Measurements from ENCODE around the gene FAM124A. TPM values are rescaled to one million over a fixed set of nuclear protein-coding genes. Genes with fewer than 3 reads are reported as not detected.
A peak's percentile ranks its signal among the peaks of the same experiment; 100 is the strongest.

Gene FAM124A
- total RNA-seq, 2 experiments from 2014 or later = 0.07 to 0.25 TPM

DNA sequence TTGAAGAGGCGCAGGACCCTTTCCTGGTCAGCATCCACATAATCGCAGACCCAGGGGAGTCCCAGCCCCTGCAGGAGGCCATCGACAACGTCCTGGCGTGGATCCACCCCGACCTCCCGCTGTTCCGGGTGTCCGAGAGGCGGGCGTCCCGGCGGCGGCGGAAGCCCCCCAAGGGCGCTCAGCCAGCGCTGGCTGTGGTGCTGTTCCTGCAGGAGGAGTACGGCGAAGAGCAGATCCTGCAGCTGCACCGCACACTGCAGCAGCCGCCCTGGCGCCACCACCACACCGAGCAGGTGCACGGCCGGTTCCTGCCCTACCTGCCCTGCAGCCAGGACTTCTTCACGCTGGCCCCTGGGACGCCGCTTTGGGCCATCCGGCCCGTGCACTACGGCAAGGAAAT, 29.3 kb downstream of the FAM124A start:
- Mint-ChIP-seq H3K4me3 (no peak overlapping the region), H3K9me3 (no peaks in the 10 kb centered on the region), H3K36me3 (ENCODE audit: low read depth) (no peaks in the 10 kb centered on the region), H3K4me1 (ENCODE audit: low read depth) (peaks cover 7% of the 10 kb centered on the region), H3K27me3 (peaks cover 4% of the 10 kb centered on the region), H3K27ac (no peak overlapping the region)
- TF ChIP-seq, protein P1, sequence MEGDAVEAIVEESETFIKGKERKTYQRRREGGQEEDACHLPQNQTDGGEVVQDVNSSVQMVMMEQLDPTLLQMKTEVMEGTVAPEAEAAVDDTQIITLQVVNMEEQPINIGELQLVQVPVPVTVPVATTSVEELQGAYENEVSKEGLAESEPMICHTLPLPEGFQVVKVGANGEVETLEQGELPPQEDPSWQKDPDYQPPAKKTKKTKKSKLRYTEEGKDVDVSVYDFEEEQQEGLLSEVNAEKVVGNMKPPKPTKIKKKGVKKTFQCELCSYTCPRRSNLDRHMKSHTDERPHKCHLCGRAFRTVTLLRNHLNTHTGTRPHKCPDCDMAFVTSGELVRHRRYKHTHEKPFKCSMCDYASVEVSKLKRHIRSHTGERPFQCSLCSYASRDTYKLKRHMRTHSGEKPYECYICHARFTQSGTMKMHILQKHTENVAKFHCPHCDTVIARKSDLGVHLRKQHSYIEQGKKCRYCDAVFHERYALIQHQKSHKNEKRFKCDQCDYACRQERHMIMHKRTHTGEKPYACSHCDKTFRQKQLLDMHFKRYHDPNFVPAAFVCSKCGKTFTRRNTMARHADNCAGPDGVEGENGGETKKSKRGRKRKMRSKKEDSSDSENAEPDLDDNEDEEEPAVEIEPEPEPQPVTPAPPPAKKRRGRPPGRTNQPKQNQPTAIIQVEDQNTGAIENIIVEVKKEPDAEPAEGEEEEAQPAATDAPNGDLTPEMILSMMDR (IDR thresholded peaks at IDR 0.05) = no peak
- ATAC-seq (no peak), DNase-seq (no peak)
- ChIA-PET CTCF (interaction anchor here (0.9 kb wide), 1 partner anchor 20 kb away, joined by 3 read pairs; no protein-coding TSS in a partner anchor), POLR2A (no interaction called here)
- intact Hi-C loops (cut with micrococcal nuclease) = no loop called here

DNA sequence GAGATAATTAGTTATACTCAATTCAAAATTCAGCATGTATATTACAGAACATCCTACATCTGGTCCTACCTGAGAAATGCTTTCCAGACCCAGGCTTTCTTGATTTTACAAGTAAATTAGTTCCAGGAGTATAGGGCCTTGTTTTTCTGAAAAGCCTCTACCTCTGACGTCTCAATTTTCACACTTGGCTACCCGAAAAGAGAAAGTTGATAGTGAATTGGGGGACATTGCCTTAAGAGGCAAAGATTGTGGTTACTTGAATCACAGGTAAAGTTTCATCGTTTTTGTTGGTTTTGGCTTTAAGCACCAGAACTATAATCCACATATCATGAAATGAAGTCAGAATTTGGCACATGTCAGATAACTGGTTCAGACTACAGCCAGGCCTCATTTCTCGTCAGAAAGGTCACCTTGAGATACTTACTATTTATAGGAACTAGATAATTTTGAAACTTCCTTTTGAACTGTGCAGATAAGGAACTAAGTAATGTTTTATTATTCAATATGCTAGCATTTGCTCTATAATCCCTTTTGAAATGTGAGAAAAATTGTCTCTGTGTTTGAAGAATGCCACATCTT, 30.8 kb downstream of the FAM124A start:
- H3K4me1 Mint-ChIP-seq (ENCODE audit: low read depth) = peaks cover 7% of the 10 kb centered on the region
- intact Hi-C loops (cut with micrococcal nuclease) = no loop called here
- H3K36me3 Mint-ChIP-seq (ENCODE audit: low read depth) = no peaks in the 10 kb centered on the region
- H3K27ac Mint-ChIP-seq = no peak overlapping the region
- peak; percentile 67 for ATAC-seq
- POLR2A ChIA-PET = interaction anchor here (0.6 to 1.0 kb wide), 2 partner anchors 13 to 30 kb away, joined by 3 read pairs; no protein-coding TSS in a partner anchor
- no peaks in the 10 kb centered on the region for H3K27me3 Mint-ChIP-seq
- TF ChIP-seq, protein P1 (IDR thresholded peaks at IDR 0.05) = no peak
- H3K9me3 Mint-ChIP-seq = no peaks in the 10 kb centered on the region
- CTCF ChIA-PET = interaction anchor here (1.0 to 1.4 kb wide), 4 partner anchors 11 to 128 kb away, joined by 3 to 8 read pairs (median 3); no protein-coding TSS in a partner anchor
- no peak for DNase-seq
- H3K4me3 Mint-ChIP-seq = no peak overlapping the region

DNA sequence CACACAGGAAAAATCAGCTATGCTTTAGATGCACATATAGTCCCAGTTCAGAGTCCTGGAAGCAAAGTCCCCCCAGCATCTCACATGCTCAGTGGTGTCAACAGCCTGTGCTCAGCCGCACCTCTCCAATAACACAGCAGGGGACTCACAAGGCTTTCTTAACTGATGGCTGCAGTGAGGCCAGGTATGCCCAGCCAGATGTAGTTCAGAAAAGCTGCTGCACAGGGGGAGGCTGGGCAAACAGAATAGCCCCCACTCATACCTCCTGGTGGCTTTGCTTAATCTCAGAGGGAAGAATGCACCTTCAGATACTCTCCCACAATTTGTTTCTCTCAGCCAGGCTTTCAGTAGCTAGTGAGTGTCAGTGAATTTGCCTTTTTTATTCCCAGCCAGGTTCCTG, 33.4 kb downstream of the FAM124A start:
- CTCF ChIA-PET = interaction anchor here (1.9 kb wide), 1 partner anchor 31 kb away, joined by 6 read pairs; no protein-coding TSS in a partner anchor

DNA sequence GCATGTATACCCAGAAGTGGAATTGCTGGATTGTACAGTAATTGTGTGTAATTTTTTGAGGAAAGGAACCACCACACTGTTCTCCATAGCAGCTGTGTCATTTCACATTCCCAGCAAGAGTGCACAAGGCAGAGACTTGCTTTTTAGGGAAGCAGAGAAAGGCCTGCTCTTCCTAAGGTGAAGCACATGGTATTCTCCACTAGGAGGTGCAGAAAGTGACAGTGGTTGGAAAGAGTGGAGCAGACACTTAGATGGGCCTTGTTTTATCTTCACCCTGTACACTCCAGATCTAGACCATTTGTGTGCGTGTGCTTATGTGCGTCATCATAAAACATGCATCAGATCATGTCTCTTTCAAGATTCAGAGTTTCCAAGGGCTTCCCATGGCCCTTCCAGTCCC, 35.0 kb downstream of the FAM124A start:
- H3K27me3 Mint-ChIP-seq = no peaks in the 10 kb centered on the region
- POLR2A ChIA-PET = no interaction called here
- no peaks in the 10 kb centered on the region for H3K9me3 Mint-ChIP-seq

More for the DNA sequence above, 33.4 kb downstream of the FAM124A start:
- TF ChIP-seq, protein P1 (IDR thresholded peaks at IDR 0.05) = no peak
- H3K4me1 Mint-ChIP-seq (ENCODE audit: low read depth) = peaks cover 7% of the 10 kb centered on the region
- POLR2A ChIA-PET = no interaction called here
- no peak for ATAC-seq
- DNase-seq = no peak
- no peak overlapping the region for H3K27ac Mint-ChIP-seq
- no peaks in the 10 kb centered on the region for H3K36me3 Mint-ChIP-seq (ENCODE audit: low read depth)
- no peak overlapping the region for H3K4me3 Mint-ChIP-seq
- intact Hi-C loops (cut with micrococcal nuclease) = no loop called here
- H3K9me3 Mint-ChIP-seq = no peaks in the 10 kb centered on the region
- H3K27me3 Mint-ChIP-seq = no peaks in the 10 kb centered on the region

More for the DNA sequence above, 35.0 kb downstream of the FAM124A start:
- no peak overlapping the region for H3K4me3 Mint-ChIP-seq
- ATAC-seq (no peak), DNase-seq (no peak)
- no peak overlapping the region for H3K27ac Mint-ChIP-seq
- H3K36me3 Mint-ChIP-seq (ENCODE audit: low read depth) = no peaks in the 10 kb centered on the region
- CTCF ChIA-PET = no interaction called here
- TF ChIP-seq, protein P1 (IDR thresholded peaks at IDR 0.05) = no peak
- intact Hi-C loops (cut with micrococcal nuclease) = no loop called here
- peaks cover 7% of the 10 kb centered on the region for H3K4me1 Mint-ChIP-seq (ENCODE audit: low read depth)

Data from activated CD8-positive, alpha-beta T cell treated with anti-CD3 and anti-CD28 coated beads for 36 hours (primary cell).